Karpas-422 (cell line): ENCODE results near the gene PLCH2. TPM values are rescaled to one million over a fixed set of nuclear protein-coding genes. Genes with fewer than 3 reads are reported as not detected.
A peak's percentile ranks its signal among the peaks of the same experiment; 100 is the strongest.
"Not testable (repeated sequence)": the region's sequence is repeated elsewhere in the genome, so short reads cannot be mapped to it uniquely, and the experiment has no call there.

ENCODE experiments used
- DNase-seq: peaks from one replicate; pipeline ENCODE4 v3.0.0-alpha.2; 2015
- H2AFZ ChIP-seq: fragments of 200-600 bp; sonication (generic); 2 replicates; pipeline ENCODE4 v1.6.1; 2014; ENCODE audit warnings: antibody characterized with exemption, low read length, mixed read lengths
- H3K27ac ChIP-seq: fragments of 200-600 bp; sonication (generic); 2 replicates; pipeline ENCODE4 v1.5.1; 2014; ENCODE audit warnings: mild to moderate bottlenecking, low read length, moderate library complexity
- H3K27me3 ChIP-seq: fragments of 200-600 bp; sonication (generic); 2 replicates; pipeline ENCODE4 v1.6.1; 2014; ENCODE audit warnings: low read length, mixed read lengths
- H3K36me3 ChIP-seq: fragments of 200-600 bp; sonication (generic); 2 replicates; pipeline ENCODE4 v1.6.1; 2014; ENCODE audit warnings: low read length, mixed read lengths; ENCODE audit not compliant: insufficient read depth
- H3K4me1 ChIP-seq: fragments of 200-600 bp; sonication (generic); 2 replicates; pipeline ENCODE4 v1.6.1; 2014; ENCODE audit warnings: mild to moderate bottlenecking, low read length, mixed read lengths
- H3K4me2 ChIP-seq: fragments of 200-600 bp; sonication (generic); 2 replicates; pipeline ENCODE4 v1.6.1; 2014; ENCODE audit warnings: low read length, low read depth, mild to moderate bottlenecking; ENCODE audit not compliant: poor library complexity, severe bottlenecking
- H3K4me3 ChIP-seq: fragments of 200-600 bp; sonication (generic); 2 replicates; pipeline ENCODE4 v1.5.1; 2014; ENCODE audit warnings: mild to moderate bottlenecking, antibody characterized with exemption, low read length, mixed read lengths
- H3K79me2 ChIP-seq: fragments of 200-600 bp; sonication (generic); 2 replicates; pipeline ENCODE4 v1.6.1; 2014; ENCODE audit warnings: mild to moderate bottlenecking, low read length, mixed read lengths
- H3K9ac ChIP-seq: fragments of 200-600 bp; sonication (generic); 2 replicates; pipeline ENCODE4 v1.6.0; 2014; ENCODE audit warnings: low read length
- H3K9me2 ChIP-seq: fragments of 200-600 bp; sonication (generic), shearing (Covaris generic); replicated peaks from 2 replicates; pipeline ENCODE4 v1.6.0; 2014; ENCODE audit warnings: mild to moderate bottlenecking, low read length, moderate library complexity; ENCODE audit not compliant: insufficient read depth
- H3K9me3 ChIP-seq: fragments of 300-700, 200-600 bp; sonication (generic); 2 replicates; pipeline ENCODE4 v1.6.1; 2014; ENCODE audit warnings: low read length, mixed read lengths
- H4K20me1 ChIP-seq: fragments of 200-600 bp; sonication (generic); 2 replicates; pipeline ENCODE4 v1.6.1; 2014; ENCODE audit warnings: mild to moderate bottlenecking, antibody characterized with exemption, low read length, low read depth; ENCODE audit not compliant: insufficient read depth
- total RNA-seq: library from RNA; depleted of rRNA; stranded (reverse); fragments of >200 nt; shearing (Covaris generic); gene quantifications from 2 replicates; pipeline ENCODE4 v1.2.3, GENCODE V29; 2014; ENCODE audit warnings: low replicate concordance; rRNA removed

The PLCH2 gene
- total RNA-seq, 1 experiment from 2014 or later = 0.19 TPM

DNA sequence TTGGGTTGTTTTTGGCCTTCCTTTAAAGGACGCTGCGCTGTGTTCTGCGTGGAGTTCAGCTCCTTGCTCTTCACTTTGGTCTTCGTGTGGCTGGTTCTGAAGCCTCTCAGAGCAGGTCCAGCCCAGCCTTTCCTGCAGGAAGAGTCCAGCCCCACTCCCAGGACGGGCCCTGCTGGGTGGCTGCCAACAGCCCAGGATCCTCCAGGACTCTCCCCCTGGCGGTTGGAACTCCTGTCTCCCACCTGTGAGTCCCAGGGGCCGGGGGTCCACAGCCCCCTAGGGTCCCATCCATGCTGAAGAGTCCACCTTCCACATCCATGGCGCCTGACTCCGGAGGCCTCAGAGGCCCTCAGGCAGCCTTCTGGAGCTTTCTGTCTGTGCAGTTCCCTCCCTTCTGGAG lies 75.5 kb downstream of the PLCH2 start:
- not testable (repeated sequence) for H2AFZ ChIP-seq, H3K27ac ChIP-seq
- peaks cover 41% of the 10 kb centered on the region for H3K4me1 ChIP-seq

DNA sequence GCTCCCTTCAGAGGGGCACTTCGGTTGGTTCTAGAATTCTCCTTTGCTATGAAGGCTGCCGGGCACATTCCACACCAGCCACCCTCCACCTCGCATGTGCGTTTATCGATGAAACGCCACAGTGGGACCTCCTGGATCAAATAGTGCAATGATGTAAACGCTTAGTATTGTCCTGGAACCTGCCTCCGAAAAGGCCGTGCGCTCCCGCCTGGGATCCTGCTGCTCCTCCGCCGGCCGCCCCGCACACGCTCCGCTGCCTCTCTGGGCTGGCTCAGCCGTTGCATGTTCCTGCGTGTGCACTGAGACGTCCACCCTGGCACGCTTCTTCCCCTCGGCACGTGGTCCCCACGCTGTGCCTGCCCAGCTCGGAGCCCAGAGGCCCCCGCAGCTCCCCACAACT lies 76.1 kb downstream of the PLCH2 start:
- DNase-seq = no peak
- Histone ChIP-seq H3K27ac (no peak overlapping the region), H3K79me2 (no peaks in the 10 kb centered on the region), H3K9me3 (no peaks in the 10 kb centered on the region), H3K36me3 (no peaks in the 10 kb centered on the region), H3K9me2 (no peaks in the 10 kb centered on the region), H3K4me2 (no peak overlapping the region), H2AFZ (no peak overlapping the region), H3K9ac (no peak overlapping the region), H3K27me3 (no peaks in the 10 kb centered on the region), H3K4me1 (peaks cover 37% of the 10 kb centered on the region), H3K4me3 (no peak overlapping the region), H4K20me1 (no peaks in the 10 kb centered on the region)

More for the DNA sequence above, 75.5 kb downstream of the PLCH2 start:
- not testable (repeated sequence) for H3K4me2 ChIP-seq, DNase-seq, H3K79me2 ChIP-seq, H3K9me2 ChIP-seq, H3K27me3 ChIP-seq, H3K4me3 ChIP-seq, H4K20me1 ChIP-seq, H3K9me3 ChIP-seq, H3K9ac ChIP-seq, H3K36me3 ChIP-seq

DNA sequence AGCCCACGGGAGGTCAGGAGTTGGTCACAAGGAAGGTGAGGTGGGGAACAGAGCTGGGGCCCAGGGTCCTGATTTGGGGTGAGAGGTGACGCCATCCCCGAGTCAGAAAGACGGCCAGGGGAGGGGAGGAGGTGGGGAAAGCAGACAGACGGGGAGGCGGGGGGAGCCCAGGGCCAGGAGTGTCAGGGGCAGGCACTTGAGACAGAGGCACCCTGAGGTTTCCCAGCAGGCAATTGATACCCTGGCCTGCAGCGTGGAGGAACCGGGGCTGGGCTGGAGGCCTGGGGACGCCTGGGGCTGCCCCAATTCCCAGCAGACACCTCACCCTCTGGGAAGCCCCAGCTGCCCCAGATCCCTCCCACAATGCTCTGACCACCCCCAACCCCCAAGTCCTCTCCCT lies 77.0 kb downstream of the PLCH2 start:
- H3K27ac ChIP-seq, H3K79me2 ChIP-seq, H3K9me2 ChIP-seq, H3K36me3 ChIP-seq, H4K20me1 ChIP-seq, H3K4me3 ChIP-seq, DNase-seq, H2AFZ ChIP-seq, H3K9me3 ChIP-seq, H3K27me3 ChIP-seq, H3K4me2 ChIP-seq, H3K9ac ChIP-seq: not testable (repeated sequence)
- H3K4me1 ChIP-seq = peaks cover 28% of the 10 kb centered on the region

DNA sequence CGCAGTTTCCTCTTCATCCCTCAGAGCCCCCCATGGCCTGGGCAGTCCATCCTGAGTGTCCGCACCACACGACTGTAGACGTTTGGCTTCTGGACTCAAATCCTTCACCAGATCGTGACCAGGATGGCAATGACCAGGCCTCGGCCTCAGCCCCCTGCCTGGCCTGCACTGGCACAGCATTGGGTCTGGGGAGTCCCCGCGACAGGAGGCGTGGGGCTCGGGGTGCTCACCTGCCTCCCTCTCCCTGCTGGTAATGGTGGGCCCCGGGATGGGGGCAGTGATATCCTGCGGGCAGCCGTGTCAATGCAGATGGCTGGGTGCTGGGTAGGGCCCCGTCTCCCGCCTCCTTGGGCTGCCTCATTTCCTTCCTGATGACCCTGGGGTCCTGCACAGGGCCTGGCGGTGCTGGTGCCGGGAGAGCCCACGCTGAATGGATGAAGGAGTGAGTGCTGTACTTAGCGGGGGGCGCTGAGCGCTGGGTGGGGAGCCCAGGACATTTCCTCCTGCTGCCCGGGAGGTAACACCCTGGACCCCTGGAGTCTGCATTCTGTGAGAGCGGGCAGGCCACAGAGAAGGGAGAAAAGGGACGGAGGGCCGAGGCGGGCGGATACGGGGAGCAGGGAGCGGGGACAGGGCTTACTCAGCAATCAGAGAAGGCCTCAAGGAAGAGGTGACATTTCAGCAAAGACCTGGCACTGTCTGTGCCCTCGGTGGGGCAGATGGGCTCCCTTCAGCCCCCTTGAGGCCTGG lies 78.0 kb downstream of the PLCH2 start:
- no peaks in the 10 kb centered on the region for H3K36me3 ChIP-seq
- H3K79me2 ChIP-seq = no peaks in the 10 kb centered on the region
- H3K27me3 ChIP-seq = no peaks in the 10 kb centered on the region
- no peaks in the 10 kb centered on the region for H3K9me3 ChIP-seq
- H3K9ac ChIP-seq = no peak overlapping the region
- no peak for DNase-seq
- no peaks in the 10 kb centered on the region for H3K9me2 ChIP-seq
- no peak overlapping the region for H2AFZ ChIP-seq
- no peak overlapping the region for H3K4me3 ChIP-seq
- H4K20me1 ChIP-seq = no peaks in the 10 kb centered on the region
- H3K4me2 ChIP-seq = no peak overlapping the region
- peaks cover 19% of the 10 kb centered on the region for H3K4me1 ChIP-seq
- no peak overlapping the region for H3K27ac ChIP-seq

DNA sequence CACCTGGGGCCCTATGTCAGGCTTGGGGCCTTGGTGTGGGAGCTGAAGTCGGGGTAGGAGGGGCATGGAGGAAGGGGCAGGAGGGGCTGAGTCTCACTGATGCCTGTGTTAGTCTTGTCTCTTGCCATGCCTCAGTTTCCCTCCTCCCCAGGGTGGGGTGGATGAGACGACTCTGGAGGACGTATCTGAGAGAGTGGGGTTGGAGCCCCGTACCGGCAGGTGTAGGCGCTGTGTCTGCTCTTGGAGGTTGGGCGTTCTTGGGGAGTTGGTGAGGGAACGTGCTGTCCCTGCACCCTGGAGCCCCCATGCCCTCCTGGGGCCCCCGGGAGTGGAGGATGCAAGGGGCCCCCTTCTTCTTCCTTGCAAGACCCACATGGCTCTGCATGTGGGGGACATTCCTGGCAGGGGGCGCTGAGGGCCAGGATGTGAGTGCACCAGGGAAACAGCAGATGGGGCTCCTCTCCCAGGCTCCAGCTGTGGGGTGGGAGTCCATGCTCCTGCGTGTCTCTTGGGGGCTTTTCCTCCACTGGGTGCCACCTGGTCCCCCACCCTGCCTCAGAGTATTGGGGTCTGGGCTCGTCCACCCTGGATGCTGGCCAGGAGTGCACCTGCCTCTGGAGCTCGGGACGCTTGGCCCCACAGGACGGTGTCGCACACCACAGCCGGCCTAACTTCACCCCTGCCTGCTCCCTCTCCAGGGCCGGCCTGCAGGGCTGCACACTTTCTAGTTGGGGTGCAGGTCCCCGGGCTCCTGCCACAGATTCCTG lies 78.7 kb downstream of the PLCH2 start:
- no peaks in the 10 kb centered on the region for H4K20me1 ChIP-seq
- no peak overlapping the region for H3K4me2 ChIP-seq
- peak; percentile 71 for DNase-seq
- H3K9me2 ChIP-seq = no peaks in the 10 kb centered on the region
- no peaks in the 10 kb centered on the region for H3K79me2 ChIP-seq
- H2AFZ ChIP-seq = no peak overlapping the region
- H3K4me3 ChIP-seq = no peak overlapping the region
- peaks cover 14% of the 10 kb centered on the region; the same call in 1 of the 2 replicates for H3K4me1 ChIP-seq
- H3K9ac ChIP-seq = no peak overlapping the region
- no peaks in the 10 kb centered on the region for H3K9me3 ChIP-seq
- no peak overlapping the region for H3K27ac ChIP-seq
- H3K36me3 ChIP-seq = no peaks in the 10 kb centered on the region
- no peaks in the 10 kb centered on the region for H3K27me3 ChIP-seq

Other genes with a start within 250 kb of the PLCH2 start
- 1.7 and 2.4 TPM in 2 replicates for gene SKI, start 248.0 kb upstream of the PLCH2 start, total RNA-seq
- gene MORN1, start 84.7 kb upstream of the PLCH2 start, total RNA-seq = 6.2 and 9.8 TPM in 2 replicates
- gene RER1, start 84.4 kb upstream of the PLCH2 start, total RNA-seq = 57.2 and 108 TPM in 2 replicates
- gene PEX10, start 63.7 kb upstream of the PLCH2 start, total RNA-seq = 21.4 and 32.4 TPM in 2 replicates
- 25.1 and 25.8 TPM in 2 replicates for gene PANK4, start 50.3 kb downstream of the PLCH2 start, total RNA-seq
- not detected in 2 replicates for gene HES5, start 54.0 kb downstream of the PLCH2 start, total RNA-seq
- gene TNFRSF14, start 80.1 kb downstream of the PLCH2 start, total RNA-seq = 10.3 and 15.6 TPM in 2 replicates
- gene PRXL2B, start 110.5 kb downstream of the PLCH2 start, total RNA-seq = 0.89 and 0.90 TPM in 2 replicates
- not detected in 2 replicates for gene MMEL1, start 156.7 kb downstream of the PLCH2 start, total RNA-seq